DMS114 treated with DMSO at 0.1 percent for 48 hours (cell line): Measurements from ENCODE around the gene ITGA7.
A peak's percentile ranks its signal among the peaks of the same experiment; 100 is the strongest.

Experiments
- DNase-seq: peaks from one replicate; lab custom pipeline; 2025; ENCODE audit not compliant: unreplicated experiment; lab: John Stamatoyannopoulos, UW

The ITGA7 gene

DNA sequence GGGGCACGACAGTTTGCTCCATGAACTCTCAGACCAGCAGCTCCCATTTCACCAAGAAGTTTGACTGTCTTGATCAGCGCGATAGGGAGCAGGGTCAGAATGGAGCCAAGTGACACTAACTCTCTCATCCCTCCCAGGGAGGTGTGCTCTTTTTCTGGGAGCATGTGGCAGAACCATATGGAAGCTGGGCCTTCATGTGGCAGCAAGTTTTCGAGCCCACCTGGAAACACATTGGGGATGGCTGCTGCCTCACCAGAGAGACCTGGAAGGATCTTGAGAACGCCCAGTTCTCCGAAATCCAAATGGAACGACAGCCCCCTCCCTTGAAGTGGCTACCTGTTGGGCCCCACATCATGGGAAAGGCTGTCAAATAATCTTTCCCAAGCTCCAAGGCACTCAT lies 24.0 kb downstream of the ITGA7 start:
- no peak for DNase-seq

DNA sequence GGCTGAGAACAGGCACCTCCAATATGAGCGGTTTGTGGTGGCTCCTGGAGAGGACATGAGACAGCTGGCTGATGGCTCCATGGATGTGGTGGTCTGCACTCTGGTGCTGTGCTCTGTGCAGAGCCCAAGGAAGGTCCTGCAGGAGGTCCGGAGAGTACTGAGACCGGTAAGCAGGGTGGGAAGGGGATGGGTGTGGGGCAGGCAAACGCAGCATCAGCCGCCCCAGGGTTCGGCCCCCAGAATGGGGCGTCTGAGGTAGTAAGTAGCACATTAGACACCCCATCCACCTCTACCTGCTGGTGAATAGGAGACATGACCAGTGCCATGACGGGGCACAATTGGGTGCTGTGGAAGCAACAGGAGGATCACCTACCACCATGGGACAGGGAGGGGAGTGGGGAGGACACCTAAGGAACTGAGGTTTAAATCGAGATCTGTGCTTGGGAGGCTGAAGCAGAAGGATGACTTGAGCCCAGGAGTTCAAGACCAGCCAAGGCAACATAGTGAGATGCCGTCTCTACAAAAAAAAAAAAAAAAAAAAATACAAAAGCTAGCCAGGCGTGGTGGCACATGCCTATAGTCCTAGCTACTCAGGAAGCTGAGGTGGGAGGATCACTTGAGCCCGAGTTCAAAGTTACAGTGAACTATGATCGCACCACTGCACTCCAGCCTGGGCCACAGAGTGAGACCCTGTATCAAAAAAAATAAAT lies 25.5 kb downstream of the ITGA7 start:
- DNase-seq, result no peak

DNA sequence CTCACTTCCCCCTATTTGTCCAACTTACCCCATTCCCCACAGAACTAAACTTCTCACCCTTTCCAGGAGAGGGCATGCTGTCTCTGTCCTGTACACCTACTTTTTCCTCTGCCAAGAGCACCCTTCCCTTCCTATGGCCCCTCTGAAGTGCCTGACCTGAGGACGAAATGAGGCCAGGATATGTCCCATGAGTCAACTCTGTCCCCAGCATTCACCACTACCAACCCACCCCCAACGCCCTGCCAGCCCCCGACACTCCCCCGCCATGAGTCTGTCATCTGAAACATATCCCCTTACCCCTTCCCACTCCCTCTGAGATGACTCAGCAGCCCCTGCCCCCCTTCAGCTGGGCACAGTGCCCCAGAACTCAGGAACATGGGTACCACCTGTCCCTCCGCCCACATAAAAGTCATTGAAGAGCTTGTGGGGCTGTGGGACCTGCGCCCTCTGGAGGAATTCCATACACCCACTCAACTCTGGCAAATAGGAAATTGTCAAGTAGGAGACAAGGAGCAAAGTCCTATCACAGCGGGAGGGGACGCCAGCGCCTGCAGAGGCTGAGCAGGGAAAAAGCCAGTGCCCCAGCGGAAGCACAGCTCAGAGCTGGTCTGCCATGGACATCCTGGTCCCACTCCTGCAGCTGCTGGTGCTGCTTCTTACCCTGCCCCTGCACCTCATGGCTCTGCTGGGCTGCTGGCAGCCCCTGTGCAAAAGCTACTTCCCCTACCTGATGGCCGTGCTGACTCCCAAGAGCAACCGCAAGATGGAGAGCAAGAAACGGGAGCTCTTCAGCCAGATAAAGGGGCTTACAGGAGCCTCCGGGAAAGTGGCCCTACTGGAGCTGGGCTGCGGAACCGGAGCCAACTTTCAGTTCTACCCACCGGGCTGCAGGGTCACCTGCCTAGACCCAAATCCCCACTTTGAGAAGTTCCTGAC lies 26.3 kb downstream of the ITGA7 start:
- DNase-seq, result peak; percentile 84

DNA sequence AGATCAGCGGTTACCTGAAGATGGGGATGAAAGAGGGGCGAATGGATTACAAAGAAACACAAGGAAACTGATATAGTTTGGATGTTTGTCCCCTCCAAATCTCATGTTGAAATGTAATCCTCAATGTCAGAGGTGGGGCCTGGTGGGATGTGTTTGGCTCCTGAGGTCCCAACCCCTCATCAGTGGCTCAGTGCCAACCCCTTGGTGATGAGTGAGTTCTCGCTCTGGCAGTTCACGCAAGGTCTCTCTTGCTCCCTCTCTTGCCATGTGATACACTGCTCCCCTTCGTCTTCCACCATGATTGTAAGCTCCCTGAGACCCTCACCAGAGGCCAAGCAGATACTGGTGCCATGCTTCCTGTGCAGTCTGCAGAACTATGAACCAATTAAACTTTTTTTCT lies 28.0 kb downstream of the ITGA7 start:
- DNase-seq, result no peak

DNA sequence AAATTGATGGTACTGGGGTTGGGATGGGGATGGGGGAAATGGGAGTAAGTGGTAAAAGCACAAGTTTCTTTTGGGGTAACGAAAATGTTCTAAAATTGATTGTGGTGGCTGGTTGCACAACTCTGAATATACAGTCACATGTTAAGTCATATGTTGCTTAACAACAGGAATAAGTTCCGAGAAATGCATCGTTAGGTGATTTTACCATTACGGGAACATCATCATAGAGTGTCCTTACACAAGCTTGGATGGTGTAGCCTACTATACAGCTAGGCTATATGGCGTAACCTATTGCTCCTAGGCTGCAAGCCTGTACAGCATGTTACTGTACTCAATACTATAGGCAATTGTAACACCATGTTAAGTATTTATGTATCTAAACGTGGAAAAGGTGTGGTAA lies 31.0 kb downstream of the ITGA7 start:
- DNase-seq, result no peak

DNA sequence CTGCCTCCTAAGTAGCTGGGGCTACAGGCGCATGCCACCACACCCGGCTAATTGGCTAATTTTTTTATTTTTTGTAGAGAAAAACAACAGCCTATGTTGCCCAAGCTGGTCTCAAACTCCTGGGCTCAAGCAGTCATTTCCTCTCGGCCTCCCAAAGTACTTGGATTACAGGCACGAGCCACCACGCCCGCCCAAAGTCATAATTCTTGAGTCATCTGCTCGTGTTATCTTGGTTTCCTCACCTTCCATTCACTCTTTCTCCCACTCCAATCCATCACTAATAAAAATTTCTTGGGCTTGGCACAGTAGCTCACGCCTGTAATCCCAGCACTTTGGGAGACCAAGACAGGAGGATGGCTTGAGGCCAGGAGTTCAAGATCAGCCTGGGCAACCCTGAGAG lies 32.0 kb downstream of the ITGA7 start:
- no peak for DNase-seq

DNA sequence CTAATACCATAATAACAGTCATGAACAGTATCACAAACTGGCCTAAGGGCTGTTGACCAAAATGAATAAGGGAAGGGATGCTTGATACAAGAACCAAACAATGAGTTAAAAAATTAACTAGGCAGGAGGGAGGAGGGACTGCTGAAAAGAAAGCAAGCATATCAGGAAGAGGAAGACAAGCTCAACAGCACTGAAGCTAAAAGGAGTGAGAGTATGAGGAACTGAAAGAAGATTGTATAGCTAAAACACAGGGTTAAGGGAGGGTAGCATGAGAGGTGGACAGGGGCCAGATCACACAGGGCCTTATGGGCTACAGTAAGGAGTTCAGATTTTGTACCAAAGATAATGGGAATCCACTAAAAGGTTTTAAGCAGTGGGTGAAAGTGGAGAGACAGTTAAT lies 34.1 kb downstream of the ITGA7 start:
- DNase-seq, result no peak

DNA sequence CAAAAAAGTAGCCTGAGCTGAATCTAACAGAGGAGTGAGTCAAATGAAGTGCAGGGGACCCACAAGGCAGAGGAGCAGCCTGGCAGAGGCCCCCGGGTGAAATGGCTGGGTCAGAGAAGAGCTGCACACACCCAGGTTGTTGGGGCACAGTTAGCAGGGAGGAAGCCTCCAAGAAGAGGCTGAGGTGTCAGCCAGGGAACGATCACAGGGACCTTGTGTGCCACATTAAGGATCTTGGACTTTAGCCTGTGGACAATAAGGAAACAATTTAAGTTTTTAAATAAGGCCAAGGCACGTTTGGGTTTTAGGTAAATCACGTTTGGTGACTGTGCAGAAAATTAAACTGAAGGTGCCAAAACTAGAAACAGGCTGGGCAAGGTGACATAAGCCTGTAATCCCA lies 36.0 kb downstream of the ITGA7 start:
- DNase-seq, result no peak

DNA sequence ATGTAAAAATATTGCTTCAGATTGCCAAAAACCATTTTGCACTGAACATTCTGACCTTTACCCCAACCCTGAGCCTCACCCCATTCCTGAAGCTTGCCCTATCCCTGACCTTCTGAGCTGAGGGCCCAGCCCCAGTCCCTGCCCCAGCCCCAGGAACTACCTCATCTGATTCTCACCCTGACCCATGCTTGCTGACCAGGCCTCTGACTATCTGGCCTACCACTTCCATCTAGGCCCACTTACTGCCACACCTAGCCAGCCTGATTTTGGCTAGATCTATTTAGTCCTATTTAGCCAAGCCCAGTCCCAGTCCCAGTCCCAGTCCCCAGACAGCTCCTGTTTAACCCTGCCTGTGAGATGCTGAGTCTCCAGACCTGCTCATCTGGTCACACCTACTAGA lies 37.4 kb downstream of the ITGA7 start:
- DNase-seq, result no peak

DNA sequence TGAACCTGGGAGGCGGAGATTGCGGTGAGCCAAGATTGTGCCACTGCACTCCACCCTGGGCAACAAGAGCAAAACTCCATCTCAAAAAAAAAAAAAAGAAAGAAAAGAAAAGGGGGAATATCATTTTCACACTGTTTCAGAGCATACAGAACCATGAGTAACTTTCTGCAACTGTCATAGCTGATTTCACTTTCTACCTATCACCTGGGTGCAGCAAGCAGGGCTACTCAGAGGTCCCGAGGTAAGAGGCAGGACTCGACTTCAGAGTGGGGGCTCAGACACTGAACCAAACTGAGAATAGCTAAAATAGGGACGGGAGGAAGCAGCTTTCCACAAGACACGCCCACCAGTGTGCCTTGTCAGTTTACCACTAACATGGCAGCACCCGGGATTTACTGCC lies 41.2 kb downstream of the ITGA7 start:
- DNase-seq, result no peak

DNA sequence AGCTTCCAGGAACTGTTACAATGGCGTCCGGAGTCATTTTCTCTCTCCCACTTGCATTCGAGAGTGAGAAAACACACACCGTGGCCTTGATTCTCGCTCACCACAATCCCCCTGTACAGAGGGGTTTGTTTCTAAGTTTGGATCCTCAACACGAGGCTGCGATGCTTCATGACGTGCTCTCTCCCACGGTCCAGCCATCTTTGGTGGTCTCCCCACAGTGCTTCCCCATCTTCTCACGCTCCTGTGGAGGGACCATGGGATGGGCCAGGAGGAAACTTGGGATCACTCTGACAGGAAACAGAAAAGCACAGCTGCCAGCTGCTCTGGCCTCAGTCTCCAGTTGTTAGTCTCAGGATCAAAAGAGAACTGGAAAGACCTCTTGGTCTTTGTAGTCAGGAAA lies 42.9 kb downstream of the ITGA7 start:
- DNase-seq, result no peak

DNA sequence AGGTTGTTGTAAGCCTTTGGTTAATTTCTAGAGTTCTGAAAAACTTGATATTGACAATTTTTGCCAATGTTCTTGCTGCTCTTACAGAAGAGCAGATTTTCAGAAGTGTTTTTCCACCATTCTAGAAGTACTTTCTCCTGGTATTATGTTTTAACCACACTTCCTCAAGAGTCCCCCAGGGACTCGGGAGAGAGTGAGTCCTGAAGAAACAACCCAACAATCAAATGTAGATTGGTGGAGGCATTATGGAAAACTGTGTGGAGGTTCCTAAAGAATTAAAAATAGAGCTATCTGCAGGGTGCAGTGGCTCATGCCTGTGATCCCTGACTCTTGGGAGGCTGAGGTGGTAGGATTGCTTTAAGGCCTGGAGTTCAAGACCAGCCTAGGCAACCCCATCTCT lies 44.3 kb downstream of the ITGA7 start:
- DNase-seq, result no peak

DNA sequence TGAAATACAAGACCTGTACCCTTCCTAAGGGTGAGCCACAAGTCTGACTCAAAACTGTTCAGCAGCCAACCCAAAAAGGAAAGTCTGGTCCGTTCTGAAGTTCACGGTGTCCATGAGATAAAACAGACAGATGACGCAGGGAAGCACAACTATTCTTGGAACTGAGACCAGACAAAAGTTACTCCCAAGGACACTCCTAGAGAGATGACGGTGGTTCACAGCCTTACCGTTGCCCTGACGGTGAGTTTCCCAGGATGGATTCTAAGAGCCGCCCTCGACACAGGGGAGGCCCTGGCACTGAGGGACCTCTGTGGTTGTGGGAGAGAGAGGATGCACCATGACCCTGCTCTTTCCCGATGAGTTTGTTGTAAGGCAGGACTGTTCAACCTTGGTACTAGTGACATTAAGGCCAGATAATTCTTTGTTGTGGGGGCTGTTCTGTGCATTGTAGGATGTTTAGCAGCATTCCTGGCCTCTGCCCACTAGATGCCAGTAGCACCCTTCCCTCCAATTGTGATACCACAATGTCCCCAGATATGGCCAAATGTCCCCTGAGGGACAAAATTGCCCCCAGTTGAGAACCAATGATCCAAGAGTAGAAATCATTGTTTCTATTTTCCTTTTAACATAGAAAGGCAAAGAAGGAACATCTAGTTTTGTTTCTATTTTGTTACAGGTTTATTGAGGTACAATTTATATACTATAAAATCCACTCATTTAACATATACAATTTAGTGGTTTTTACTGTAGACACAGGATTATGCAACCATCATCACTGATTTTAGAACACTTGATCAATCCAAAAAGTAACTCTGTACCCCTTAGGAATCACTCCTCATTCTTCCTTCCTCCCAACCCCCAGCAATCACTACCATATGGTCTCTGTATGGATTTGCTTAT lies 48.0 kb downstream of the ITGA7 start:
- peak; percentile 24 for DNase-seq

DNA sequence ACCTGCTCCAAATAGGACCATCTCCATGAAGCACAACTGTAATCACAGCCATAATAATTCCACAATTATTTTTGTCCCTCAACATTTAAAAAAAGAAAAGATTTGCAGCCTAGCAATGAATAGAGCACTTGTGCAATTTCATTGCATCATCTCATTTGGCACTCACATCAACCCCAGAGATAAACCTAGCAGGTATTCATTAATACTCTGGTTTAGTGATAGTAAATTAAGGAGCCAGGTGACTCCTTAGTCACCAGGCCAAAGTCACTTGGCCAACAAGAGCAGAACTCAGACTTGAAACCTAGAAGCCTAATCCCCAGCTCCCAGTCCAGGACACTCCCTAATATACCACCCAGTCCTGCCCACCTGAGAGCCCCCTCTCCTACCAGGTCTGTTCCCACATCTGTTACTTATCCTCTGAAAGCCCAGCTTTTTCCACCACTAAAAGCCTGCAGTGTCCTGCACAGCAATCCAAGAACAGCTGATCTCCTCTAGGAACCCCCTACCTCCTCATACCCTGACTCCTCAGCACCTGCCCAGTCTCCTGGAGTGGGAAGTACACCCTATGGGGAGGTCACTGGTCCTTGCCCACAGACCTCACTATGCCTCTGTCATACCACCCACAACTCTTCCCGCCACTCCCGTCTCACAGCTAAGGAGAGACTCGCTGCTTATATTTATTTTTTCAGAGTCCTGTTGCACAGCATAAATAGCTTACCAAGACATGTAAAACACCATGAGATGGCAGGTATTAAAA lies 48.9 kb downstream of the ITGA7 start:
- no peak for DNase-seq

DNA sequence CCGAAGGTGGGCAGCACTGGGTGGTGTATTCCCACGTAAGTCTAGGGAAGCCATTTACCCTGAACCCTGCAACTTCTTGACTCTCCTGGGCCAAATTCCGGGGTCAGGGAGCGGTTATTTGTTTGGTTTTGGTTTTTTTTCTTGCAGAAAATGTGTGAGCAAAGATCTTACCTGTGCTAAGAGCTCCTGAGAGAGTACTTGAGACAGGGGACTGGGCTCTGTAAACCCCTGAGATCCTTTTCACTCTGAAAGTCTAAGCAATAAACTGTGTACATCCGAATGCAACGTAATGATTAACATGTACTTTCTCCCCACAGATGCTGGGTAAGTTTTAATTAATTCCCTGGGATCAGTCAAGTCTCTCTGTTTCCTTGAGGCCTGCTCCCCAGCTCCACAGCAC lies 49.5 kb downstream of the ITGA7 start:
- DNase-seq, result no peak

DNA sequence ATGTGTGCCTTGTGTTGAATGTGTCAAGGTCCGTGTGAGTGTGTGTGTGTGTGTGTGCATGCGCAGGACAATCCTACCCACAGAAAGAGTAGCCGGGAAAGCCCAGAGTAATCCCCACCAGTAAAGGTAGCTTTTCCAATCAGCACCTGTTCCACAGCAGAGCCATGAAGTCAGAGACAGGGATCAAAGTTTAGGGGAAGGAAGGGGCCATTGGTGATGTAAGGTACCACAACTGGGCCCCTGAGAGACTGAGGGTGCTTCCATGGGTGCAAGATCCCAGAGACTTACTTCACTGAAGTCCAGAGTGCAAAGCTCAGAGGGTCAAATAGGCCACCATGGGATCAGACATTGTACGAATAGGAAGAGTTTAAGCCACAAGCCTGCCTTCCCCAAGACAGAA lies 50.5 kb downstream of the ITGA7 start:
- no peak for DNase-seq

DNA sequence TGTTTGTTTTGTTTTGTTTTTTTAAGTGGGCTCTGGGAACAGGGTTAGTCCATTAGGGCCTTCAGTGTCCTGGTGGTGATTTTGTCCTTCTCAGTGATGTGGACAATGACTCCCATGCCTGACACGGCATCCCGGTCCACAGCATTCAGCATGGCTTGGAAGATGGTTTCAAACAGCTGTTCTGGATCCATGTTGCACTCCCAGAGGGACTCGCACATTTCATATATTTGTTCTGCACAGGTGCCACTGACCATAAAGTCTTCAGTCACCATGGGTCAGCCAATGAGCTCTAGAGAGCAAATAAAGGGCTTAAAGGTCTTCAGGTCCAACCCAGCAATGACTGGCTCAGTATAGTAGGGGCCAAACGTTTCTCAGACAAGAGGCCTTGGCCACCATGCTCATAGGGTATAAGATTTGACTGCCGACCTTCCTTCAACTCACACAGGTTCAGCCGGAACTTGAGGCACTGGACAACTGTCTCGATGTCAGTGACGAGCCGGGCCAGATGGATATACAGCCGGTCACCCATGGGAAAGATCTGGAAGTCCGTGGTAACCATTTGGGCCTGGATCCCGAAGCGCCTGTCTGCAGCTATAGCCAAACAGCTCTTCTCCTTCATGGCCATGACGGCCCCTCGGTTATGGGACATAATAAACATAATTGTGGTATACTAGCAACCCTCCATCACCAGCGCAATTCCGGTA lies 53.0 kb downstream of the ITGA7 start:
- no peak for DNase-seq

DNA sequence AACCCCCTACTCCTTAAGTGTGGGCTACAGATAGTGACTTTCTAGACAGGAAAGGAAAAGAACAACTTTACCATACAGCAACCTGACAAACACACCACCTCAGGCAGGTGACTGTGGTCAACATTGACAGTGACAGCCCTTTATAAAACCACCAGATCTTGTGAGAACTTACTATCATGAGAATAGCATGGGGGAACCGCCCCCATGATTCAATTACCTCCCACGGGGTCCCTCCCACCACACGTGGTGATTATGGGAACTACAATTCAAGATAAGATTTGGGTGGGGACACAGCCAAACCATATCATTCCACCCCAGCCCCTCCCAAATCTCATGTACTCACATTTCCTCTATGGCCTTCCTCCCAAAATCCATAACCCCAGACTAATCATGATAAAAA lies 54.7 kb downstream of the ITGA7 start:
- DNase-seq, result no peak

DNA sequence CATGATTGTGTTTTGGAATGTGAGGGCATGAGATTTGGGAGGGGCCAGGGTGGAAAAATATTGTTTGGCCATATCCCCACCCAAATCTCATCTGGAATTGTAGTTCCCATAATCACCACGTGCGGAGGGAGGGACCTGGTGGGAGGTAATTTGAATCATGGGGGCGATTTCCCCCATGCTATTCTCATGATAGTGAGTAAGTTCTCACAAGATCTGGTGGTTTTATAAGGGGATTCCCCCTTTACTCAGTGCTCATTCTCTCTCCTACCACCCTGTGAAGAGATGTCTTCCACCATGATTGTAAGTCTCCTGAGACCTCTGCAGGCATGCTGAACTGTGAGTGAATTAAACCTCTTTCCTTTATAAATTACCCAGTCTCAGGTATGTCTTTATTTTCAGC lies 55.4 kb downstream of the ITGA7 start:
- DNase-seq, result no peak

DNA sequence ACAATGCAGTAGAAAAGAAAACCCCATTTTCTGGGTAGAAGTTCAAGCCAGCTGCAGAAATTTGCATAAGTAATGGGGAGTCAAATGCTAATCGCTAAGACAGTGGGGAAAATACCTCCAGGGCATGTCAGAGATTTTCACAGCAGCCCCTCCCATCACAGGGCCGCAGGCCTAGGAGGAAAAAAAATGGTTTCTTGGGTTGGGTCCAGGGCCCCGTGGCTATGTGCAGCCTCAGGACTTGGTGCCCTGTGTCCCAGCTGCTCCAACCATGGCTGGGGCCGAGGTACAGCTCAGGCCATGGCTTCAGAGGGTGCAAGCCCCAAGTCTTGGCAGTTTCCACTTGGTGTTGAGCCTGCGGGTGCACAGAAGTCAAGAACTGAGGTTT lies 56.4 kb downstream of the ITGA7 start:
- DNase-seq, result no peak
